GM23338 (cell line): Measurements from ENCODE around the gene SPRR1A. TPM values are rescaled to one million over a fixed set of nuclear protein-coding genes. Genes with fewer than 3 reads are reported as not detected.

Experiments
- ATAC-seq: fragments of 200-7000 bp; cut with Tn5 transposase; 3 replicates; pipeline ENCODE4 v1.9.1; 2020
- DNase-seq: peaks from one replicate; pipeline ENCODE4 v3.0.0-alpha.2; 2015; ENCODE audit warnings: low spot score
- H2AFZ ChIP-seq: fragments of 200-600 bp; sonication (generic); 2 replicates; pipeline ENCODE4 v1.8.0; 2016; ENCODE audit warnings: antibody characterized with exemption, mild to moderate bottlenecking, moderate library complexity
- H3F3A ChIP-seq: fragments of 200-600 bp; sonication (generic); replicated peaks from 2 replicates; pipeline ENCODE4 v1.8.0; 2017; ENCODE audit warnings: antibody characterized with exemption, mixed run types, low read depth
- H3K27ac ChIP-seq: fragments of 200-600 bp; sonication (generic); 2 replicates; pipeline ENCODE4 v1.6.1; 2016; ENCODE audit warnings: low read depth
- H3K27me3 ChIP-seq: fragments of 200-600 bp; sonication (generic); 2 replicates; pipeline ENCODE4 v1.8.0; 2016; ENCODE audit warnings: mild to moderate bottlenecking, mixed run types, moderate library complexity; ENCODE audit not compliant: insufficient read depth
- H3K36me3 ChIP-seq: fragments of 200-600 bp; sonication (generic); 2 replicates; pipeline ENCODE4 v1.8.0; 2016; ENCODE audit warnings: mild to moderate bottlenecking; ENCODE audit not compliant: insufficient read depth
- H3K4me1 ChIP-seq: fragments of 200-600 bp; sonication (generic); 2 replicates; pipeline ENCODE4 v1.8.0; 2016; ENCODE audit warnings: mild to moderate bottlenecking, moderate library complexity; ENCODE audit not compliant: insufficient read depth
- H3K4me2 ChIP-seq: fragments of 200-600 bp; sonication (generic); 2 replicates; pipeline ENCODE4 v1.7.1; 2017; ENCODE audit warnings: mixed run types
- H3K4me3 ChIP-seq: fragments of 200-600 bp; sonication (generic); 2 replicates; pipeline ENCODE4 v1.6.1; 2016; ENCODE audit warnings: mixed run types
- H3K79me2 ChIP-seq: fragments of 200-600 bp; sonication (generic); replicated peaks from 2 replicates; pipeline ENCODE4 v1.8.0; 2017; ENCODE audit warnings: mild to moderate bottlenecking; ENCODE audit not compliant: insufficient read depth
- H3K9me2 ChIP-seq: fragments of 200-600 bp; sonication (generic); 2 replicates; pipeline ENCODE4 v1.8.0; 2017; ENCODE audit not compliant: insufficient read depth
- H4K20me1 ChIP-seq: fragments of 200-600 bp; sonication (generic); replicated peaks from 2 replicates; pipeline ENCODE4 v1.8.0; 2017; ENCODE audit warnings: mild to moderate bottlenecking; ENCODE audit not compliant: insufficient read depth
- H3K27ac Mint-ChIP-seq: 2 replicates; pipeline ENCODE4 v1.8.0; 2020; ENCODE audit warnings: inconsistent platforms, mild to moderate bottlenecking, moderate library complexity, mixed read lengths
- H3K27me3 Mint-ChIP-seq: 3 replicates; pipeline ENCODE4 v1.8.0; 2022; ENCODE audit warnings: low read depth, mild to moderate bottlenecking, moderate library complexity, mixed read lengths, inconsistent platforms; ENCODE audit not compliant: insufficient read depth, poor library complexity
- H3K36me3 Mint-ChIP-seq: 3 replicates; pipeline ENCODE4 v1.8.0; 2021; ENCODE audit warnings: low read depth, mild to moderate bottlenecking, inconsistent platforms, moderate library complexity, mixed read lengths
- H3K4me1 Mint-ChIP-seq: 3 replicates; pipeline ENCODE4 v1.8.0; 2020; ENCODE audit warnings: mild to moderate bottlenecking, inconsistent platforms, mixed read lengths
- H3K4me3 Mint-ChIP-seq: 3 replicates; pipeline ENCODE4 v1.8.0; 2021; ENCODE audit warnings: moderate library complexity, mild to moderate bottlenecking, inconsistent platforms, mixed read lengths
- H3K9me3 Mint-ChIP-seq: 3 replicates; pipeline ENCODE4 v1.8.0; 2020; ENCODE audit warnings: moderate library complexity, mild to moderate bottlenecking, inconsistent platforms, mixed read lengths
- CTCF ChIP-seq, 2 experiments: fragments of 200-600 bp in 1 of 2; sonication (generic) in 1 of 2; conservative IDR thresholded peaks; 2 replicates each; pipeline versions ENCODE4 v1.5.1 to v1.6.1; 2016 to 2017; ENCODE audit warnings: antibody characterized with exemption in 2 of 2, low read depth in 2 of 2, mild to moderate bottlenecking in 2 of 2, moderate library complexity in 1 of 2
- ETS1 ChIP-seq: IDR thresholded peaks from 2 replicates; pipeline ENCODE4 v1.6.1; 2016; ENCODE audit warnings: antibody characterized with exemption
- EZH2 ChIP-seq: fragments of 200-600 bp; sonication (generic); IDR thresholded peaks from one replicate; pipeline ENCODE4 v1.8.0; 2017; ENCODE audit warnings: antibody characterized with exemption, mild to moderate bottlenecking, low read depth; ENCODE audit not compliant: unreplicated experiment
- ZNF331 ChIP-seq: fragments of 250-450 bp; sonication (Bioruptor Pico); IDR thresholded peaks from 2 replicates; pipeline ENCODE4 v1.5.0; 2020; ENCODE audit warnings: low read depth, mild to moderate bottlenecking, moderate library complexity
- polyA plus RNA-seq: library from polyadenylated mRNA; unstranded; fragments of >200 nt; fragmentation: Nextera tagmentation; extraction: Ambion mirVana; gene quantifications from 2 replicates; pipeline ENCODE4 v1.2.1, GENCODE V29; 2016
- total RNA-seq: library from RNA; depleted of rRNA; stranded (reverse); fragments of >200 nt; shearing (Covaris generic); gene quantifications from 2 replicates; pipeline ENCODE4 v1.2.3, GENCODE V29; 2014

Gene SPRR1A
- total and polyA plus RNA-seq, 2 experiments from 2014 or later = not detected

DNA sequence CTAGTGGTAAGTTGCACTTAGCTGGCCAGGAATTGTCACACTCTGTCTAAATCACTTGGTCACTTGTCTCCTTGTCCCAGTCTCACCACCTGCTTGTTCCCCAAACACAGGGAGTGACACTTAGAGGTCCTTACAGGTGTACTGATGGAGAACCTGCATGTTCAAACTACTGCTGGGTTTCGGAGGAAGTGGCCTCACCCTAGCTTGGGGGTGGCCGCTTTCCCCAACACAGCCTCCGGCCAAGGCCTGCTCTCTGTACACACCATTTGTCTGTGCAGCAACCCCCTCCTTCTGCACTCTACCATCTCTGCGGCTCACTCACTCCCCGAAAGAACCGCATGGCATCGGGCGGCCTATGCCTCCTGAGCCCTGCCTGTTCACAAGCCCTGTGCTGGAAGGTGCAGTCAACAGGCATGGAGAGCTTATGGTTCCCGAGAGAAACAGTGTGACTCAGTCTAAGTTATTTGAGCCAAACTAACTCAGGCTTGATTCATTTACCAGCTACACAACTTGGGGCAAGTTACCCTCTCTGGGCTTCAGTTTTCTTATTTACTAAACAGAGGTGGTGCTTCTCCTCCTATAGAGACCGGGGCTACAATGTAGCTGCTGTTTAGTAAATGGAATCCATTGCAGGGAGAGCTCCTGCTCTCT is 24.0 kb upstream of the SPRR1A start:
- Histone ChIP-seq H3K4me1 (no peaks in the 10 kb centered on the region), H3K4me3 (no peak overlapping the region), H3K27ac (no peak overlapping the region), H2AFZ (peak overlapping the region; percentile 72; the same call in 1 of the 2 replicates), H3K27me3 (no peaks in the 10 kb centered on the region), H3K36me3 (no peaks in the 10 kb centered on the region), H4K20me1 (no peaks in the 10 kb centered on the region), H3K79me2 (no peaks in the 10 kb centered on the region), H3K9me2 (peaks cover 11% of the 10 kb centered on the region), H3K4me2 (no peak overlapping the region), H3F3A (no peaks in the 10 kb centered on the region)
- no peak for DNase-seq
- Mint-ChIP-seq H3K27me3 (no peaks in the 10 kb centered on the region), H3K36me3 (no peaks in the 10 kb centered on the region; the same call in 2 of the 3 replicates), H3K4me3 (no peak overlapping the region), H3K27ac (no peak overlapping the region), H3K4me1 (no peaks in the 10 kb centered on the region), H3K9me3 (0 out of 3 replicates have a peak, but pooled peaks cover 4% of the 10 kb centered on the region)
- no peak for ATAC-seq
- TF ChIP-seq ETS1 = no peak

GRCh38 chr1:152960452-152961044 is 23.3 kb upstream of the SPRR1A start:
- H3K4me1 ChIP-seq = no peaks in the 10 kb centered on the region
- H2AFZ ChIP-seq = peak overlapping the region; percentile 84
- no peaks in the 10 kb centered on the region for H3F3A ChIP-seq
- Mint-ChIP-seq H3K27ac (no peak overlapping the region), H3K4me3 (no peak overlapping the region), H3K27me3 (no peaks in the 10 kb centered on the region), H3K9me3 (0 out of 3 replicates have a peak, but pooled peaks cover 4% of the 10 kb centered on the region), H3K36me3 (no peaks in the 10 kb centered on the region; the same call in 2 of the 3 replicates), H3K4me1 (no peaks in the 10 kb centered on the region)
- DNase-seq (peak; percentile 74), ATAC-seq (peak; percentile 95)
- no peaks in the 10 kb centered on the region for H4K20me1 ChIP-seq
- H3K9me2 ChIP-seq = peaks cover 13% of the 10 kb centered on the region
- H3K79me2 ChIP-seq = no peaks in the 10 kb centered on the region
- H3K4me3 ChIP-seq = no peak overlapping the region
- H3K27ac ChIP-seq = no peak overlapping the region
- H3K27me3 ChIP-seq = no peaks in the 10 kb centered on the region
- TF ChIP-seq ETS1 (no peak), EZH2 (no peak), CTCF (conservative IDR thresholded peaks at IDR 0.05; ENCODE audit: low read depth in 2 of 2) (peak; percentile 71 to 92), ZNF331 (CRISPR knock-in tag) (no peak)
- H3K36me3 ChIP-seq = no peaks in the 10 kb centered on the region
- H3K4me2 ChIP-seq = no peak overlapping the region
